GM19238 (cell line): Measurements from ENCODE around the gene INSYN2B.

Source experiments
- DNase-seq: peaks from one replicate; pipeline ENCODE4 v3.0.0; 2011; ENCODE audit warnings: low spot score; ENCODE audit not compliant: insufficient read length

The INSYN2B gene

DNA sequence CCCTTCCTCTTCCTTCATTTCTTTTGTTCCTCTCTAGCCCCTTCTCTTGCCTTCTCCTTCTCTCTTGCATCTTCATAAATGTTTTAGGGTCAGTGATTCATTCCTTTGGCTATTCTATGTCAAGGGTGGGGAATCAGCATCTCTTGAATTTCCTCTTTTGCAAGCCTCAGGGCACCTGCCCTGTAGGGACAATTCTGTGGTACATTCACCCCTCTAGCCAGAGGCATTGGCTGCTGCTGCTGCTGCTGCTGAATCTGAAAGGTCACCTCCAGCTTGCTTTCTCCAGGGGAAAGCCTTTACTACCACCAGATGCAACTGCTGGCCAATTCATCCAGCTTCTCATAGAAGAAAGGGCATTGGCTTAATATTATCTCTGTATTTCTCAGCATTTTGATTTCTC is 87.3 kb downstream of the INSYN2B start:
- DNase-seq, result no peak

DNA sequence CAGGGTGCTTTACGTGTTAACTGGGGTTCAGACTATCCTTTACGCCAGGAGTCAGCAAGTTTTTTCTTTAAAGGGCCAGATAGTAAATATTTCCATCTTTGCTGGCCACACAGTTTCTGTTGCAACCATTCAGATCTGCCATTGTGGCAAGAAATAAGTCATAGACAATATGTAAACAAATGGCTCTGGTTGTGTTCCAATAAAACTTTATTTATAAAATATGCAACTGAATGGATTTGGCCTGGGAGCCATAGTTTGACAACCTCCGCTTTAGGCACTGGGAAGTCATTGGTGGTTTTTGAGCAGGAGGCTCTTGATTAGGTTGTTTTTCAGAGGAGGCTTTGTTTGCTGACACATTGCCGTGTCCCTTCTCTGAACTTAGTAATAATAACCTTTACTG is 90.7 kb downstream of the INSYN2B start:
- no peak for DNase-seq

DNA sequence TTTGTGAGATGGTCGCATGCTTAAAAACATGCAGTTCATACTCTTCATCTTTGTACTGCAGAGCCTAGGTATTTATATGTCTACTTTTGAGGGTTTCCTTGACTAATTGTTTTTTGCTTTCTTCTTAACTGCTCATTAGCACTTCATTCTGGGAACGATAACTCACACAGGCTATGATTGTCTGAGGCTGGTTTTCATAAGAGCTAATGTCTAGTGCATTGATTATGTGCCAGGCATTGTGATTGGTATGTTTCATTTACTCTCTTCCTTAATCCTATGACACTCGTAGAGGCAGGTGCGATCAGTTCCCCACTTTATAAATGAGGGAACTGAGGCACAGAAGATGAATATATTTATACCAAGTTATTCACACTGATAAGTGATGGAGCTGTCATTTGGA is 93.6 kb downstream of the INSYN2B start:
- DNase-seq, result no peak

DNA sequence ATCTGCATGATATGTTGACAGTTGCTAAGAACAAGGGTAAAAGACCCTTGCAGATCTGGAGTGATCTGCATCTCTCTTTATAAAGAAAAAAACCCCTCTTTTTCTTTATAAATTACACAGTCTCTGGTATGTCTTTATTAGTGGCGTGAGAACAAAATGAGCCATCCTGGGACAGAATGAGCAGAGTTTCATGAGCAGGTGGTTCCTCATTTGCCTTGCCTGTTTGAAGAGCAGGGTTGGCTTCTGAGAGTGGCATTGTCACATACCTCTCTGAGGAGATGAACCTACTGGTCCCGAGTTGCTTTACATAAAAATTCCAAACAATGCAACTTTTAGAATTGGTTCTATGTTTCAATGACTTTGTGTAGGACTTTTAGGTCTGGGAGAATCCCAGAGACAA is 94.3 kb downstream of the INSYN2B start:
- no peak for DNase-seq

DNA sequence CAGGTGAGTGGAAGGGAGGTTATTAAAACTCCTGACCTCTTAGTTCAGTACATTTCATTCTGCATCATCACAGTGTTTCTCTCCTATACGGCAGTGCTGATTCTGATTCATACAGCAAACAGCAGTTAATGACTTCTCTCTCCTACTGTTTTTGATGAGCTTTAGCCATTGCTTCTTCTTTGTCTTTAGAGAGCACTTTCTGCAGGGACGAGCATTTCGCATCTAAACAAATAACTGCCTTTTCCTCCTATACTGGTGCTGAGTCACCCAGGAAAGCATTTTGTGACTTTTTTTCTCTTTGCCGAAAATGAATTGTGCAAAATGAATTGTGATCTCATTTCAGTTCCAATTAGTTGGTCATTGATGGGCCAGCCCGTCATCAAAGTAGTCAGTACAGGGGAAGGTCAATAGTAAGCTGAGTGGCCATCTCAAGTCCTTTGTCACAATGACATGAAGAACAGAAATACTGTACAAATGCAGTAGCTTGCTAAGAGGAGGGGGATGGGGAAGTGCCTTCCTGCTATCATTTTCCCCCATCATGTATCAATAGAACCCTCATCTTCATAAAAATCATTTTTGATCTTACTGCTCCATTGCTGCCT is 98.5 kb downstream of the INSYN2B start:
- DNase-seq, result no peak

DNA sequence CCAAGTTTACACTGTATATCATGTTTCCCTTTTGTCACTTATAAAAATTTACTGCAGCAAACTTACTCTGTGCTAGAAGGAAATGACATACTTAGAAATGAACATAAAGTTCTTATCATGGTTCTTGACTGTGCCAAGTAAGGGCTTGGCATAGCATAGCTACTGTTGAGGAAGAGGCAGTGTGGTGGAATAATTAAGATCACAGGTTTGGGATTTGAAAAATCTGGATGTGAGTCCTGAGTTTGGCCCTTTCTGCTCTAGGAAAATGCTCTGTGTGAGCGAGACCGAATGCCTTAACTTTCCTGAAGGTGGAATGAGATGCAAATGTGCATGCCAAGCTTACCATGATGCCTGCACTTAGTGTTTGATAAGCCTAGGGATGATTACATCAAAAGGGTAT is 99.5 kb downstream of the INSYN2B start:
- DNase-seq, result no peak

DNA sequence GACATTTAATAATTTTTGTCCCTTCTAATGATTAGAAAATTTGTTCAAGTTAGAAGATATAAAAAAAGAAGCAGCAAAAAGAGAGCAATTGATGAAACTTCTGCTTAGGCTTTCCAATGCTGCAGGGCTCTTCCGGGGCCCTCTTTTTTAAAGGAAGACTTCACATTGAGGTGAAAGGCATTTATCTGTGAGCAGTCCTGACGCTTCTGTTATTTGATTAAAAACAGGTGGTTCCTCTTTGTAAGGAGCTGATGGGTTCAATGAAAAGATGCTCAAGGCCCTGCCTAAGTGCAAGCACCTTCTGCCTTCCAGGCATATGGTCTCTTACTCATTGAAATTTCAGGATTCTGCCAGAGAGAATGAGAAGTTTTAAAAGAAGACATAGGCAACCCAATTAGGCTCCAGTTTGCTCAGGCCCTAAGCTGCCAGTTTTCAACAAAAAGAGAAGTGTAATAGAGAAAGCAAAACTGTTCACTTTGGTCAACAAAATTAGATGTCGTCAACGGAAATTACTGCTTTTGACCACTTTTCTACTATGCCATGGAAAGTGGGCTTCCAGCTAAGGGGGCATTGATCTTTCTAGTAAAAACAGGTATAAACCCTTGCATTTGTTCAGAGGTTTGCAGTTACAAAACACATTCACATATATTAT is 100.2 kb downstream of the INSYN2B start:
- DNase-seq, result no peak

DNA sequence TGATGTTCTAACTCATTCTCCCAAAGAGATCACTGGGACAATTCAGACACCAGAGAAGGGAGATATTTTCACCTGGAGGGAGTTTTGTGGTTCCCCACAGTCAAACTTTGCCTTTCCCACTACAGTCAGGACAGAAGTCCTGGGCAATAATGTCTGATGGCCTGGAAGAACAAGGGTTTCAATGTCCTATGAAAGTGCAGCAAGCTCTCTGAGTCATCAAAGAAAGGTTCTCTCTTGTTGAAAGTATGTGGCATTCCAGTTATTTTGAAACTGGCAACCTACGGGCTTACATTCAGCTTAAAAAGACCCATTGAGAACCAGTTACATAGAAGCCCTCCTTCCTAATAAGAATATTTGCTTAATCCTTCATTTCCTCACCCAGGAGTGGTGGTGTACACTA is 103.9 kb downstream of the INSYN2B start:
- no peak for DNase-seq

DNA sequence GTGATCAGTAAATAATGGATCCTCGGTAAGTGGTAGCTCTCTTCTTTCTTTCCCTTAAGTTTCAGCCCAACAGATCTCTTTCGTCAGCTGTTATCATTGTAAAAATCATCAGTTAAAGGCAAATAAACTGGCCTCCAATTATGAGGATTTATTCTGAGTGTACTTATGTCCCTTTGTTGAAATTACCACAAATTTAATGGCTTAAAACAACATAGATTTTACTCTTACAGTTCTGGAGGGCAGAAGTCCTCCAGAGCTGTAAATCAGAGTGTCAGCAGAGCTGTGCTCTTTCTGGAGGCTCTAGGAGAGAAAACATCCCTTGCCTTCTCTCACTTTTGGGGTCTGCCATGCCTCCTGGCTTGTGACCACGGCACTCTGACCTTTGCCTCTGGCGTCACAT is 104.6 kb downstream of the INSYN2B start:
- DNase-seq, result no peak

DNA sequence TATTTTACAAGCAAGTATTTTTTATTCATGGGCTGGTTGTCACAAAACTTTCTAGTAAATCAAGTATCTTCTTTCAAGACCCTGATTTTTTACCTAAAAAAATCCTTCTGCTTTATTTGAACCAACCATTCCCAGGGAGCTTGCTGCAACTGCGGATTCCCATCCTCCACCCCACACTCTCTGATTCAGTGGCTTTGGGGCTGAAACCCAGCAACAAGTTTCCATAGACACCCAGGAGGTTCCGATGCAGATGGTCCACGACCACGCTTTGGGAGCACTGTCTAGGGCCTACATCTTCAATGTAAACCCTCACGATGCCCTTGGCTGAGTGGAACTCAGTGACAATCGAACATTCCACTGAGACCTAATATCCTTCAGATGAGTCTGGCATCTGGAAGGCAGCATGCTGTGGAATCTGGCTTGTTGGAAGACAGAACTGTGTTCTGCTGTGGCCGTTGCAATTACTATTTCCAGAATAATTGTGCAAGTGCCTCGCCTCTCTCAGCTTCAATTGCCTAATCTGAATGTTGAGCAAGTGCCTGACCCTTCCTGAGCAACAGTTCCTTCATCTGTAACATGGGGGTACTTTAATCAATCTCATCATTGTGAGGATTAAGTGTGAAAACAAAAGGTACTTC is 105.1 kb downstream of the INSYN2B start:
- DNase-seq, result no peak

DNA sequence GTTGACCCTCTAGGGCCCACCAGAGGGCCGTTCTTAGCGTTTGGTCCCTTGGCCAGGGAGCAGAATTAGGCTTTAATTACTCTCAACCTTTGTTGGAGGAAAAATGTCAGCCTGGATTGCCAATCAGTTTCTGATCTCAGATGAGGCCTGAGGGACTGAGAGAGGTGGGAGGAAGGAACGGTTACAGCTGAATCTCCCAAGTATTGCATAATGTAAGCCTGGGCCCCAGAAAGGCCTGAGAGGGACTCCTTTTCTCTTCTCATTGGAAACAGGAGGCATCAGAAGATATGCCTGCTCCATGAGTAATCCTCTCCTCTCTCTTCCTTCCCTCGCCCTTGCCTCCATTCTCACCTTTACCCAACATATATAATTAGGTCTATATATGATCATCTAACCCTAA is 105.7 kb downstream of the INSYN2B start:
- no peak for DNase-seq

DNA sequence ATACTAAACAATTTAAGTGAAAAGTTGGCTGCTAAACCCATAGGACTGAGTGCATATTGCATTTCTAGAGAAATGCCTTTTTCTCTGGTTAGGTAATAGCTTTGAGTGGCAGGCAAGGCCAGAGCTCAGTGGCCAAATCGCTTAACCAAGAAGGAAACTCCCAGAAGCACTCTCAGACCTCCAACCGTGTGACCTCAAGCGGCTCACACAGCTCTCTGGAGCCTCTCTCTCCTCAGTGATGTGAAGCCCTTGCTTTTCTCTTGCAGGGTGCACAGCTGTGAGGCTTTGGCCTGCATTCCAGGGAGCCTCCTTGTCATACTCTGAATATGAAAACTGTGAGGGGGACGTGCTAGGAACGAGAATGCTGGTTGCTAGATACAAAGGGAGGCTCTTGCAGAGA is 106.7 kb downstream of the INSYN2B start:
- DNase-seq, result no peak

DNA sequence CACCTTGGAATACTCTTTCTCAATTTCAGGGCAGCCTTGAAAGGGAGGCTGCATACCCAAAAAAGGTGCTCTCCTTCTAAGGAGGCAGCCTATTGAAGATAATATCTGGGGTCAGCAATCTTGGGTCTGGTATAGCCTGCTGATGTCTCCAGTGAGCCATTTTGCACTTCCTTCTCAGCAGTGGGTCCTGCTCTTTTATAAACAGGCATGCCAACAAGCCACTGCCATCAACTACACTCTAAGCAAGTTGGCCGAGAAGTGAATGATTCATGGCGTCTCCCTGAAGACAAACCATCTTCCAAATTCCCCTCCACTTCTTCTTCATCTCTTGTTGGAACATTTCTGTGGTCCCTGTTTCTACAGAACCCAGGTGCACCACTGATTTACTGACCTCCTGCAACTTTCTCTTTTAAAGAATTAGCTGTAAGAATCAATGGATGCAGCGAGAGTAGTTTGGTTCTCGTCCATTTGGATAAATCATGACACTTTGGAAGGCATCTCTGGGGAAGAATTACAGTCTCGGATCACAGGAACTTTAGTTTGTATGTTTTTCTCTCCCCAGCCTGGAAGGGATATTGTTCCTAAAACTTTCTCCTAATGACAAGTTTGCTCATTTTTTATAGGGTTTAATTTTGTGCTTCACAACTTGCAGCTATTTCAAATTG is 108.3 kb downstream of the INSYN2B start:
- no peak for DNase-seq

DNA sequence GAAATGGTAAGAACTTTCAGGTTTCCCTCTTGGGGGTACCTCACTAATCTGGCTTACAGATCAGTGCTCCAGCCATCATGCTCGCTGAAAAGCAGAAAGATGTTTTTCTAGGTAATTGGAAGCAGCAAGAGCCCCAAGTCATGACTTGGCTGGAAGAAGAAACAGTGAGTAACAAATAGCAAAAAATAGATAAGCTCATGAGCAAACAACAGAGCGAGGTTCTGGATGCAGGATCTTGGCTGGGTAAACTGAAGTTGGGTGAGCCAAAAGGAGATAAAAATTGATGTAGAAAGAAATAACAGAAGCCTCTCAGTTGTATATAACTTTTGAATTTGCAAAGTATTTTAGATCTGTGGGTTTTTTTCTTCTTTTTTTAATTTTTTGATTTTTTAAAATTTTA is 110.1 kb downstream of the INSYN2B start:
- DNase-seq, result no peak

DNA sequence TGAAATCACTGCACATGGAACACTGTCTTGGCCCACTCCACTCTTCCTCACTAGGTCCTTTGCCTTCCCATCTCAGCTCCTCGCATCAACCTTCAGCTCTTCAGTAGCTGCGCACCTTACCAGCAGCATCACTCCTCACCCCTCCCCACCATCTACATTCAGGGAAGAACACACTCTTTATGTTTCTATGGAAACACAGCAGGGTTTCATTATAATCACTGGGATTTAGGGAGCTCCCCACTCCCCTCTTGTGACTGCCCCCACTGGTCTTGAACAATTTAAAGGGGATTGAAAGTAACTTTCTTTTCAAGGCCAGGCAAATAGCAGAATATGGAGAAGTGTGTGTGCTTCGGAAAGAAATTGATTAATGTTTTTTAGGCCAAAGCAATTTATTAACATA is 111.2 kb downstream of the INSYN2B start:
- no peak for DNase-seq

DNA sequence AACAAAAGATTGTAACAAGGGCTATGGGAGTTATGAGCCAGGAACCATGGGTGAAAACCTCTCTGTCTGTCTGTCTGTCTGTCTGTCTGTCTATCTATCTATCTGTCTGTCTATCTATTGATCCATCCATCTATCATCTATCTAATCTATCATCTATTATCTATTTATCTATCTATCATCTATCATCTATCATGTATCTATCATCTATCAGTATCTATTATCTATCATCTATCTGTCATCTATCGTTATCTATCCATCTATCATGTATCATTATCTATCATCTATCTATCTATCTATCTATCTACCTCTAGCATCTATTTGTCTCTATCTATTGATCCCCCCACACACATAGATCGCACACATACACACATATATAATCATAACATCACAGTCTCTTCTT is 112.9 kb downstream of the INSYN2B start:
- no peak for DNase-seq

DNA sequence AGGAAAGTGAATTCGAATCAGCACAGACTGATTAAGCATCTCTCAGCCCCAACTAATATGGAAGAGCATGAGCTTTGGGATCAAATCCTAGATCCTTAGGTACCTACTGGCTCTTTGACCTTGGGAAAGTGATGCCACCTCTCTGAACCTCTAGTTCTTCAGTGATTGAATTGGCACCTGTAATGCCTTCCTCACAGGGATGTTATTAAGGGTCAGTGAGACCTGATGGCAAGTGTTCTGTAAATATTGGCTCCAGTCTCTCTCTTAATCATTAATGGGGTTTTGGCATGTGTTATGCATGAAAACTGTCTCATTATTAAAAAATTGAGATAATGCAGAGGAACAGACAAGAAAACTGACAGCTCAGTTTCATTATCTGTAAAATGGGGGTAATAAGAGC is 115.8 kb downstream of the INSYN2B start:
- DNase-seq, result no peak

DNA sequence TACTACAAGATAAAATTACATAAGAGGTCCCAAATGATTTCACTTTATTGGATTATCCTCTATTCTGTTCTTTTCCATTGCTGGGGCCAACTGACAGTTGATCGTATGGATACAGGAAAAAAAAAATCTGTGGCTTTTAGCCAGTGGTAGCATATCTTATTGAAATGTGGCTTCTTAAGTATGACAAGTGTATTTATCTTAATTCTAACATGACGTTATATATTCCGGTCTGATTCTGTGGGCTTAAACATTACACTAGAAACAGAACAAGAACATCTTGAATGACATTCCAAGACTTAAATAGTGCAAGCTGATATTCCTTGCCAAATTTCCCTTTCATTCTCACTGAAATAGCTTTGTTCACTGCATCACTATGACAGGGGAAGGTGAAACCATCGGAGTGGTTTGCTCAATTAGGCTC is 117.9 kb downstream of the INSYN2B start:
- no peak for DNase-seq

DNA sequence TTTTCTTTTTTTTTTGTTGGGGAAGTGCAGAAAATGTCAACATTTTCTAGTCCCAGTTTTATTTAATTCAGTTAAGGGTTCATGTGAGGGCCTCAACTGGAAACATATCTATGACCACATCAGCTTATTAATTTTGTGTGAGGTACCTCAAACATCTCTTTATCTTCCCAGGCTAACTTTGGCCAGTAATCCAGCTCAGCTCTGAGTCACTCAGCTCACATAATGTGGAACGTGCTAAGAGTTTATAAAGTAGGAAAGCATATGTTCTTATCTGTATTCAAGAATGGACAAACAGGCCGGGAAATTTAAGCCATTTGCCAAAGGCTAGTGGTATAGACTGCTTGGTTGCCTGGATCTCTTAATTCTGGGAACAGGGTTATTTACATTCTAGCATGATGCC is 118.4 kb downstream of the INSYN2B start:
- DNase-seq, result no peak

DNA sequence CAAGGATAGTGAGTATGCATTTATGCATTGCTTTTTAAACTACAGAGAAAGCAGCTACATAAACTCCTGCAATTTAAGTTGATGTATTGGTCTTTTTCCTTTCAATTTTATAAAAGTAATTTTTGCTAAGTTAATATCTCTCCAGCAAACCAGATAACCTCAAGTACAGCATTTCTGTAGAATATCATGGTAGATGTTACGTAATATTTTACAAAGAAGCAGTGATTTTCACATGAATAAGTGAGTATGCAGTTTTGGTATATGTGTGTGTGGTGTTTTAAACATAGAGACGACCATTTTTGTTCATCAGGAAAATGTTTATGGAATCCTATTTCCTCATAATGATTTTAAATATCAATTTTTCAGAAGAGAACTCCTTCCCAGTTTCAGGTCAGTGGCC is 118.9 kb downstream of the INSYN2B start:
- no peak for DNase-seq

DNA sequence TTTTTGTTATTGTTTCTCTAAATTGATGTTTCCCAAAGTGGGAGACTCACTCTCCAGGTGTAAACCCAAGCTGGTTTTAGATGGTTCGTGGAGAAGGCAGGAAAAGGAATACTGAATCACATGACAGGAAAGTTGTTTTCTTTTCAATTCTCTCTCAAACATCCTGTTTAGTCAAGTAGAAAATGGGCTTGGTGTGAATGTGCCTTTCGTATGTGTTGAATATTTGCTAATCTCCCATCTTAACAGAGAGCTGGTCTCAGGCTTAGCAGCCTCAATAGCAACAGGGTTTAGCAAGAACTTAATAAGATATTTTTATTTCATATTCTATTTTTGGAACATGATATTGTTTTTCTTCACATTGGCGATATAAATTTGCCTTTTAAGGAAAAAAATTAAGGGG is 119.7 kb downstream of the INSYN2B start:
- no peak for DNase-seq

DNA sequence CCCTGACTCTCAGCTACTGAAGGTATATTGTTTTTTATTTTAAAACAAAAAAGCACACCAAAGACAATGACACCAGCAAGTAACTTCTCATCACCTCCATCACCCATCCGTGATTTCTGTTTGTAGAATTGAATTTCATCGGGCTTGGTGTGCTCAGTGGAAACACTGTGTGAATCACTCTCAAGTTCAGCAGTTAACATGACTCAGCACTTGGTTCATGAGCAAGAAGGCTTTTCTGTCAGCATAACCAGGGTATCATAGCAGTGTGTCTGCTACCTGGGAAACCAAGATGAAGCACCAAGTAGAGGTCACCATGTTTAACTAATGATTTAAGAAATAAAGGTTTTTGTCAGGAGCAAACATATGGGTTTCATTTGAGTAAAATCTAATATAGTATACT is 123.7 kb downstream of the INSYN2B start:
- no peak for DNase-seq
